ENCODE measurements around the gene RTP3.

The RTP3 gene

GRCh38 chr3:46455231-46456115, 42.3 kb upstream of the RTP3 start:
- no peak for TF ChIP-seq CTCF (IDR thresholded peaks at IDR 0.05; ENCODE audit: low read length, missing control alignments)
- DNase-seq (ENCODE audit: low read depth) = no peak
- H3K4me3 ChIP-seq (replicated peaks; ENCODE audit: low read depth, low read length) = no peak overlapping the region

- DNase-seq (ENCODE audit: low read depth) = no peak
- TF ChIP-seq CTCF (IDR thresholded peaks at IDR 0.05; ENCODE audit: low read length, missing control alignments) = no peak
- no peak overlapping the region for H3K4me3 ChIP-seq (replicated peaks; ENCODE audit: low read depth, low read length)
These were observed 41.7 kb upstream of the RTP3 start for GRCh38 chr3:46456118-46456517.

DNA sequence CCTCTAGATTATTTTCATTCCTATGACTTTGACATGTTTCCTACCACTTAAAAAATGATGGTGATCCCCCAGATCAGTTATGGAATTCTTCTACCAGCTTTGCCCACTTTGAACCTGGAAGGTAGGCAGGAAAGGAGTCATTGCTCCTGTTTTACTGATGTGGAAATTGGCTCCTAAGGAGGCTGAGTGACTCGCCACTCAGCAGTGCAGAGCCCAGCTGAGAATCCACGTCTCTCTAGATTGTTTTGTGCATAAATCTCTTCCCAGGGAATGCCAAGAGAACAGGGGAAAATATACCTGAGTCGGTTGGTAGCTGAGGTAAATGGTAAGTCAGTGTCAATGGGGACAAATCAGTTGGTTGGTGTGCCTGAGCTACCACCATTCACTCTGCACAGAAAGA, 37.7 kb upstream of the RTP3 start:
- H3K4me3 ChIP-seq (replicated peaks; ENCODE audit: low read depth, low read length) = no peak overlapping the region
- no peak for TF ChIP-seq CTCF (IDR thresholded peaks at IDR 0.05; ENCODE audit: low read length, missing control alignments)
- no peak for DNase-seq (ENCODE audit: low read depth)

DNA sequence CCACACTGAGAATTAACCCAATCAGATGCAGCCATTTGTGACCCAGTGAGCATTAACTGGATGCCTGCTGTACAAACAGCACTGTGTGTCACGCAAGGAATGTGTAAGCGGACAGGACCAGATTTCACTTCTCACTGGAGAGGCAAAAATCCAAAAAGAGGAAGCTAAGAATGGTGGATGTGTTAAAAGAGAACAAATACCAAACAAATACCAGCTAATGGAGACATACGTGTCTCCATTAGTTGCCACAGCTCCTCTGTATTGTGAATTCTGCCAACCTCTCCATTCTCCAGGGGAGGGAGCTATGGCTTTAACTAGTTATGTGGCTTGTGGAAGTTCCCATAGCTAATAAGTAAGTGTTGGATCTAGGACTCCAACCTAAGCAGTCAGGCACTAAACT, 35.7 kb upstream of the RTP3 start:
- DNase-seq (ENCODE audit: low read depth) = peak; percentile 13
- peak; percentile 6 for TF ChIP-seq CTCF (IDR thresholded peaks at IDR 0.05; ENCODE audit: low read length, missing control alignments)

GRCh38 chr3:46462511-46462910, 35.3 kb upstream of the RTP3 start:
- no peak overlapping the region for H3K4me3 ChIP-seq (replicated peaks; ENCODE audit: low read depth, low read length)

More for the DNA sequence above, 35.7 kb upstream of the RTP3 start:
- no peak overlapping the region for H3K4me3 ChIP-seq (replicated peaks; ENCODE audit: low read depth, low read length)

GRCh38 chr3:46463120-46463867, 34.5 kb upstream of the RTP3 start:
- DNase-seq (ENCODE audit: low read depth) = no peak
- H3K4me3 ChIP-seq (replicated peaks; ENCODE audit: low read depth, low read length) = no peak overlapping the region
- TF ChIP-seq CTCF (IDR thresholded peaks at IDR 0.05; ENCODE audit: low read length, missing control alignments) = no peak

More at GRCh38 chr3:46462511-46462910, 35.3 kb upstream of the RTP3 start:
- TF ChIP-seq CTCF (IDR thresholded peaks at IDR 0.05; ENCODE audit: low read length, missing control alignments) = no peak
- DNase-seq (ENCODE audit: low read depth) = no peak

Measured in fibroblast of pulmonary artery (primary cell).